Vagina (tissue), 2 donors: Measurements from ENCODE around the gene RANBP2. TPM values are rescaled to one million over a fixed set of nuclear protein-coding genes. Genes with fewer than 3 reads are reported as not detected.

Source experiments
- DNase-seq, 2 donors: peaks; one replicate each; pipeline ENCODE4 v3.0.0-alpha.2; 2017; ENCODE audit errors: extremely low spot score in 2 of 2
- H3K27ac ChIP-seq: fragments of 200-600 bp; sonication (generic); one replicate; pipeline ENCODE4 v1.5.1; 2019
- H3K27me3 ChIP-seq: fragments of 200-600 bp; sonication (generic); one replicate; pipeline ENCODE4 v1.5.1; 2019
- H3K36me3 ChIP-seq, 2 donors: fragments of 200-600 bp; sonication (generic); one replicate each; pipeline ENCODE4 v1.5.1; 2017 to 2019
- H3K4me1 ChIP-seq: fragments of 200-600 bp; sonication (generic); one replicate; pipeline ENCODE4 v1.5.1; 2019
- H3K4me3 ChIP-seq, 2 donors: fragments of 200-600 bp; sonication (generic); 1 replicate in 1 of 2; 2 replicates in 1 of 2; pipeline ENCODE4 v1.5.1; 2016 to 2019
- H3K9me3 ChIP-seq: fragments of 200-600 bp; sonication (generic); one replicate; pipeline ENCODE4 v1.5.1; 2019
- CTCF ChIP-seq, 3 experiments: fragments of 450-650 bp in 2 of 3; fragments of 200-600 bp in 1 of 3; sonication (generic) in 1 of 3; IDR thresholded peaks; one replicate each; pipeline ENCODE4 v1.5.1; 2017 to 2019; ENCODE audit warnings: antibody characterized with exemption in 3 of 3, mild to moderate bottlenecking in 2 of 3, moderate library complexity in 2 of 3
- POLR2A ChIP-seq, 2 donors: fragments of 450-650 bp; IDR thresholded peaks; one replicate each; pipeline ENCODE4 v1.6.1; 2017; ENCODE audit warnings: antibody characterized with exemption in 2 of 2, mild to moderate bottlenecking in 2 of 2, moderate library complexity in 2 of 2
- POLR2AphosphoS5 ChIP-seq, 2 donors: sonication (generic); formaldehyde crosslinking; IDR thresholded peaks; one replicate each; pipeline ENCODE4 v1.9.0; 2017; ENCODE audit warnings: antibody characterized with exemption in 2 of 2, mild to moderate bottlenecking in 2 of 2, low read depth in 1 of 2; ENCODE audit not compliant: insufficient read depth in 1 of 2
- intact Hi-C: fragments of 100-400 bp; cut with DNase I; formaldehyde crosslinking; loops from one replicate; pipeline ENCODE4 v1.15.1; 2023
- total RNA-seq: library from RNA; depleted of rRNA; stranded (reverse); fragments of >200 nt; gene quantifications from one replicate; pipeline ENCODE4 v1.2.3, GENCODE V29; 2016

RANBP2 gene
- total RNA-seq, 1 donor from 2014 or later = 43.5 TPM

GRCh38 chr2:108813732-108814131 is 94.5 kb downstream of the RANBP2 start:
- H3K4me3 ChIP-seq = no peak overlapping the region
- no peaks in the 10 kb centered on the region for H3K4me1 ChIP-seq
- TF ChIP-seq POLR2AphosphoS5 (IDR thresholded peaks at IDR 0.05; ENCODE audit: insufficient read depth in 1 of 2, low read depth in 1 of 2) (no peak), CTCF (IDR thresholded peaks at IDR 0.05) (no peak), POLR2A (IDR thresholded peaks at IDR 0.05) (no peak)
- H3K9me3 ChIP-seq = peaks cover 6% of the 10 kb centered on the region
- no peak for DNase-seq
- peaks cover 0 to 12% of the 10 kb centered on the region in 2 donors for H3K36me3 ChIP-seq
- intact Hi-C loops = no loop called here
- H3K27ac ChIP-seq = no peak overlapping the region
- H3K27me3 ChIP-seq = no peaks in the 10 kb centered on the region

GRCh38 chr2:108820482-108820881 is 101.2 kb downstream of the RANBP2 start:
- H3K9me3 ChIP-seq = no peaks in the 10 kb centered on the region
- peaks cover 0 to 14% of the 10 kb centered on the region in 2 donors for H3K36me3 ChIP-seq
- intact Hi-C loops = no loop called here
- no peak for DNase-seq
- no peak overlapping the region for H3K27ac ChIP-seq
- no peaks in the 10 kb centered on the region for H3K4me1 ChIP-seq
- H3K27me3 ChIP-seq = no peaks in the 10 kb centered on the region
- no peak for TF ChIP-seq CTCF (IDR thresholded peaks at IDR 0.05)
- TF ChIP-seq POLR2A (IDR thresholded peaks at IDR 0.05) = no peak
- TF ChIP-seq POLR2AphosphoS5 (IDR thresholded peaks at IDR 0.05; ENCODE audit: insufficient read depth in 1 of 2, low read depth in 1 of 2) = no peak
- H3K4me3 ChIP-seq = no peak overlapping the region

GRCh38 chr2:108823286-108823685 is 104.0 kb downstream of the RANBP2 start:
- TF ChIP-seq POLR2A (IDR thresholded peaks at IDR 0.05) (no peak), CTCF (IDR thresholded peaks at IDR 0.05) (no peak), POLR2AphosphoS5 (IDR thresholded peaks at IDR 0.05; ENCODE audit: insufficient read depth in 1 of 2, low read depth in 1 of 2) (no peak)
- Histone ChIP-seq H3K27ac (no peak overlapping the region), H3K27me3 (no peaks in the 10 kb centered on the region), H3K9me3 (no peaks in the 10 kb centered on the region), H3K36me3 (peaks cover 0 to 7% of the 10 kb centered on the region in 2 donors), H3K4me3 (no peak overlapping the region), H3K4me1 (no peaks in the 10 kb centered on the region)
- no peak for DNase-seq
- intact Hi-C loops = no loop called here

GRCh38 chr2:108824316-108825070 is 105.2 kb downstream of the RANBP2 start:
- H3K27me3 ChIP-seq = no peaks in the 10 kb centered on the region
- no peak overlapping the region for H3K4me3 ChIP-seq
- TF ChIP-seq POLR2A (IDR thresholded peaks at IDR 0.05) (no peak), POLR2AphosphoS5 (IDR thresholded peaks at IDR 0.05; ENCODE audit: insufficient read depth in 1 of 2, low read depth in 1 of 2) (no peak), CTCF (IDR thresholded peaks at IDR 0.05) (no peak)
- H3K4me1 ChIP-seq = no peaks in the 10 kb centered on the region
- H3K9me3 ChIP-seq = no peaks in the 10 kb centered on the region
- peaks cover 0 to 7% of the 10 kb centered on the region in 2 donors for H3K36me3 ChIP-seq
- DNase-seq = no peak
- no peak overlapping the region for H3K27ac ChIP-seq
- intact Hi-C loops = no loop called here

GRCh38 chr2:108825254-108825653 is 106.0 kb downstream of the RANBP2 start:
- TF ChIP-seq CTCF (IDR thresholded peaks at IDR 0.05) (no peak), POLR2AphosphoS5 (IDR thresholded peaks at IDR 0.05; ENCODE audit: insufficient read depth in 1 of 2, low read depth in 1 of 2) (no peak)
- Histone ChIP-seq H3K27me3 (no peaks in the 10 kb centered on the region), H3K4me3 (no peak overlapping the region), H3K9me3 (no peaks in the 10 kb centered on the region), H3K36me3 (peaks cover 0 to 7% of the 10 kb centered on the region in 2 donors), H3K4me1 (no peaks in the 10 kb centered on the region), H3K27ac (no peak overlapping the region)
- intact Hi-C loops = no loop called here
- DNase-seq = no peak
